Umbilical cord (tissue), 2 donors: ENCODE data around the gene KBTBD8. TPM values are rescaled to one million over a fixed set of nuclear protein-coding genes. Genes with fewer than 3 reads are reported as not detected.

Experiments
- DNase-seq: peaks from one replicate; pipeline ENCODE4 v3.0.0-alpha.2; 2015; ENCODE audit warnings: low spot score
- total RNA-seq: library from RNA; depleted of rRNA; stranded (reverse); fragments of >200 nt; gene quantifications from one replicate; pipeline ENCODE4 v1.2.3, GENCODE V29; 2014; ENCODE audit warnings: low replicate concordance; ENCODE audit not compliant: insufficient read depth

KBTBD8 gene
- total RNA-seq, 1 donor from 2014 or later = 8.9 TPM

DNA sequence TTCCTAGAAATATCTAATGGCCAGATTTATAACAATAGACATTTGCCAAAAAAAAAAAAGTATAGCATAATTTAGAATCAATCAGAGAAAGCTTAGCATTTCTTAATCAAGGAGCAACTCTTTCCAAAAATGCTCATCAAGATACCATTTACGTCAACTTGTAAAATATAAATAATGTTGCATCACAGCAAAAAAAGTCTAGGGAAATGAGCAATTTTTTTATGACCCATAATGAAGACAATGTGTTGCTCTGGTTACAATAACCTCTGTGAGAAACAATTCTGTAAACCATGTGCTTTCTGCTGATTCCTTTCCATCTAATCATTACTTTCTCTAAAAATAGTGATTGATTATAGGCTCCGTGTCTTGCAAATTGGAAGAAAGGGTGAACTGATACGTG lies 36.3 kb downstream of the KBTBD8 start:
- DNase-seq = no peak

GRCh38 chr3:67037615-67038014 lies 39.5 kb downstream of the KBTBD8 start:
- peak; percentile 33 for DNase-seq

- no peak for DNase-seq
These were observed 46.2 kb downstream of the KBTBD8 start for GRCh38 chr3:67044295-67044694.

DNA sequence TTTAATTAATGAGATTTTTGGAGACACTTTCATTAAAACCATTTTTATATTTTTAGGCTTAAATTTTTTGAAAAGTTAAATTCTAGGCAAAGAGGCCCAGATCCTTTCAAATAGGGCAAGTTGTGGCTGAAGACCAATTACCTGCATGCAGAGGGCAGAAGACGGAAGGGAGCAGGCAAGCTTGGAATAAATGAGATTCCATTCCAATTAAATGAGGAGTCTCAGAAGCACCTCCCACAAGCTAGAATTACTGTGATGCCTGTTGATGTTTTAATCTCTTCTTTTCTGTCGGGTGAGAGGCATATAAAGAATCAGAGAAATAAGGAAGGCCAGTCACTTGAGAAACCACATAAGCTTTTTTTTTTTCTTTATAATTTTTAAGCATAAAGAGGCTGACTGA lies 46.8 kb downstream of the KBTBD8 start:
- DNase-seq = no peak

- DNase-seq = no peak
These were observed 47.8 kb downstream of the KBTBD8 start for GRCh38 chr3:67045711-67046465.

GRCh38 chr3:67047051-67047450 lies 48.9 kb downstream of the KBTBD8 start:
- DNase-seq = no peak

- no peak for DNase-seq
These were observed 50.1 kb downstream of the KBTBD8 start for GRCh38 chr3:67048067-67048714.

DNA sequence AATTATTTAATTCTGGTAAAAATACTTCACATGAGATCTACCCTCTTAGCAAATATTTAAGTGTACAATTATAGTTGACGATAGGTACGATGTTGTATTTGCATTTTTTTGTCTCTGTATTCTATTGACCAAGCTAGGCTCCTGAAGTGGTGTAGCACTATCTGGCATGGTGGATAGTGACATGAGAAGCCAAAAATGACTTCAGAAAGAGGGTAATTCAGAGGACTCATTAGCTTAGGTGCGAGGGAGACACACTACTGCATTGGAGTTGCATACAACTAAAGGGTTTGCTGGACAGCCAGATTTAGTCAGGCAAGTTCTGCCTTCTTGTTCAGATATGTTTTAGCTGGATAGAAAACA lies 50.6 kb downstream of the KBTBD8 start:
- DNase-seq = no peak

DNA sequence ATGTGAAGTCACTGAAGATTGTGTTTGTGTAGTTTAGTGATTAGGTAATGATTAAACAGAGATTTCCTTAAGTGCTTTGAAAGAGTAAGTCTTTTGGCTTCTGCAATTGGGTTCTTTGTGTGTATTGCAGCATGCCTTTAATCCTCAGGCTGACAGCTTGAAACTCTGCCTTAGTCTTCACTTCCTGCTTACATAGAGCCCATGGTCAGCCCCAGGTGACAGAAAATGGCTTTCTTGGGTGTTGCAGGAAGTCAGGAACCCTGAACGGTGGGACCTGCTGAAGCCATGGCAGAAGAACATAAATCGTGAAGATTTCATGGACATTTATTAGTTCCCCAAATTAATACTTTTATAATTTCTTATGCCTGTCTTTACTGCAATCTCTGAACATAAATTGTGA lies 61.3 kb downstream of the KBTBD8 start:
- no peak for DNase-seq
